Heart right ventricle (tissue), 16 donors: ENCODE results near the gene LDLR. TPM values are rescaled to one million over a fixed set of nuclear protein-coding genes. Genes with fewer than 3 reads are reported as not detected.

Experiments used
- ATAC-seq, 8 donors: fragments of 200-7000 bp; cut with Tn5 transposase; one replicate each; pipeline ENCODE4 v1.9.1; 2020; ENCODE audit warnings: mild to moderate bottlenecking in 8 of 8, moderate library complexity in 8 of 8, moderate number of reproducible peaks in 1 of 8
- DNase-seq, 2 donors: peaks; one replicate each; pipeline ENCODE4 v3.0.0-alpha.2; 2020
- H3K27ac ChIP-seq, 10 donors: fragments of 200-600 bp; sonication (generic) in 2 of 10; one replicate each; pipeline versions ENCODE4 v1.5.0 to v1.8.0; 2020 to 2022; ENCODE audit warnings: mild to moderate bottlenecking in 3 of 10
- H3K27me3 ChIP-seq, 7 donors: fragments of 200-600 bp; one replicate each; pipeline ENCODE4 v1.8.0; 2021 to 2022; ENCODE audit warnings: mild to moderate bottlenecking in 2 of 7
- H3K36me3 ChIP-seq, 9 donors: fragments of 200-600 bp; sonication (generic) in 1 of 9; one replicate each; pipeline versions ENCODE4 v1.5.0 to v1.8.0; 2020 to 2022; ENCODE audit warnings: mild to moderate bottlenecking in 2 of 9
- H3K4me1 ChIP-seq, 9 donors: fragments of 200-600 bp; sonication (generic) in 1 of 9; one replicate each; pipeline versions ENCODE4 v1.5.0 to v1.8.0; 2020 to 2022; ENCODE audit warnings: mild to moderate bottlenecking in 4 of 9
- H3K4me3 ChIP-seq, 10 donors: fragments of 200-600 bp; sonication (generic) in 2 of 10; one replicate each; pipeline versions ENCODE4 v1.5.0 to v1.8.0; 2020 to 2022; ENCODE audit warnings: mild to moderate bottlenecking in 7 of 10, moderate library complexity in 2 of 10
- H3K9me3 ChIP-seq, 11 donors: fragments of 200-600 bp in 10 of 11; sonication (generic) in 2 of 11; one replicate each; pipeline versions ENCODE4 v1.5.0 to v1.8.0; 2013 to 2022; ENCODE audit warnings: mild to moderate bottlenecking in 2 of 11, control low read depth in 1 of 11, moderate library complexity in 1 of 11
- CTCF ChIP-seq, 9 donors: fragments of 200-600 bp; sonication (generic) in 2 of 9; IDR thresholded peaks; one replicate each; pipeline versions ENCODE4 v1.5.0 to v1.8.0; 2021 to 2022; ENCODE audit warnings: antibody characterized with exemption in 9 of 9, mild to moderate bottlenecking in 5 of 9, moderate library complexity in 1 of 9
- WGBS, 2 donors: extraction: QIAGEN DNeasy Blood & Tissue Kit; methylation state at CpG; one replicate each; pipeline ENCODE4 v1.1.7; 2013; ENCODE audit warnings: inconsistent platforms in 1 of 2; 5-methylcytosine and 5-hydroxymethylcytosine counted together
- intact Hi-C, 10 donors: fragments of 100-400 bp; cut with DNase I; formaldehyde crosslinking; loops; one replicate each; pipeline versions ENCODE4 v1.11.1 to v1.14.2; 2022
- polyA plus RNA-seq, 2 donors: library from polyadenylated mRNA; stranded (reverse); fragments of 200-250 nt; gene quantifications; one replicate each; pipeline ENCODE4 v1.2.3, GENCODE V29; 2013
- total RNA-seq, 10 donors: library from RNA; stranded (reverse); fragmentation: NEBNext Ultra II Directional in 3 of 10; extraction: Animal tissue kit (Norgen Biotek cat#: 25700) in 3 of 10; gene quantifications; one replicate each; pipeline versions ENCODE4 v1.2.1 to v1.2.4, GENCODE V29; 2021 to 2023
- donor health status: Arrhythmogenic right ventricular cardiomyopathy.
- donor health status: ischemic (EF 13 %, LVEDD 7.1; RV severe dilation, severe dysfunction).
- donor health status: healthy with polysubstance abuse.
- donor health status: DM: no; HTN: yes; CAD: no.
- donor health status: DM: no; HTN: no; CAD: no.
- donor health status: ischemic (EF 25% LVEDD 6.9; RV normal size, moderate dysfunction).
- donor health status: ischemic (EF 25% LVEDD 5.7; RV mildly dilated, moderate dysfunction).
- donor health status: healthy.
- donor health status: DM: yes; HTN: yes; CAD: no.
- donor health status: Ischemic cardiomyopathy.
- donor health status: ischemic (EF 35%, LVEDD 5.7; RV mildly dilated, moderate dysfunction).
- donor health status: nonischemic (EF 11% LVEDD 7.7; RV severe dilation, severe dysfunction).
- donor health status: DM: yes; HTN: yes; CAD: no.
- donor health status: PGD.
- donor health status: ischemic (EF 29% LVEDD 5.4; RV normal size, mild dysfunction).
- donor health status: nonischemic (EF 23%, LVEDD 6.1; RV moderate dilation, normal function).

The LDLR gene
- total and polyA plus RNA-seq, 12 donors: 4.5 to 76.1 (median 16.4) TPM

- Histone ChIP-seq H3K27ac (no peak overlapping the region), H3K4me3 (no peak overlapping the region), H3K4me1 (peaks cover 0 to 20% (median 0%) of the 10 kb centered on the region in 9 donors), H3K9me3 (no peaks in the 10 kb centered on the region), H3K27me3 (no peaks in the 10 kb centered on the region), H3K36me3 (peaks cover 0 to 80% (median 8%) of the 10 kb centered on the region in 9 donors)
- intact Hi-C loops: no loop called here
- 70 to 71% methylated on average over 4 of the region's 4 CpGs for WGBS, 2 donors
- no peak for DNase-seq
- no peak for ATAC-seq
- no peak for TF ChIP-seq CTCF (IDR thresholded peaks at IDR 0.05)
Measured at GRCh38 chr19:11053817-11054195, 35.5 kb upstream of the LDLR start.

- no peak for ATAC-seq
- peaks cover 0 to 16% (median 0%) of the 10 kb centered on the region in 9 donors for H3K4me1 ChIP-seq
Measured at GRCh38 chr19:11054200-11054599, 35.1 kb upstream of the LDLR start.

GRCh38 chr19:11054628-11055027 is 34.6 kb upstream of the LDLR start:
- Histone ChIP-seq H3K9me3 (no peaks in the 10 kb centered on the region), H3K4me3 (no peak overlapping the region), H3K27me3 (no peaks in the 10 kb centered on the region), H3K36me3 (peaks cover 0 to 83% (median 8%) of the 10 kb centered on the region in 9 donors), H3K27ac (no peak overlapping the region), H3K4me1 (peaks cover 0 to 12% (median 0%) of the 10 kb centered on the region in 9 donors)
- no peak for TF ChIP-seq CTCF (IDR thresholded peaks at IDR 0.05)
- DNase-seq (no peak), ATAC-seq (no peak)
- WGBS, 2 donors: 91 to 93% methylated on average over 8 of the region's 8 CpGs
- intact Hi-C loops: no loop called here

More at GRCh38 chr19:11054200-11054599, 35.1 kb upstream of the LDLR start:
- no peak overlapping the region for H3K27ac ChIP-seq
- H3K4me3 ChIP-seq: no peak overlapping the region
- DNase-seq: no peak
- WGBS, 2 donors: 86 to 95% methylated on average over 8 of the region's 8 CpGs
- H3K36me3 ChIP-seq: peaks cover 0 to 83% (median 8%) of the 10 kb centered on the region in 9 donors
- no peaks in the 10 kb centered on the region for H3K27me3 ChIP-seq
- intact Hi-C loops: no loop called here
- no peak for TF ChIP-seq CTCF (IDR thresholded peaks at IDR 0.05)
- H3K9me3 ChIP-seq: no peaks in the 10 kb centered on the region

- 95% methylated on average over 34 of the region's 34 CpGs for WGBS, 2 donors
Measured at GRCh38 chr19:11058246-11059030, 30.8 kb upstream of the LDLR start.

More at GRCh38 chr19:11058246-11059030, 30.8 kb upstream of the LDLR start:
- H3K4me1 ChIP-seq: no peaks in the 10 kb centered on the region
- intact Hi-C loops: no loop called here
- no peak overlapping the region for H3K4me3 ChIP-seq
- H3K27ac ChIP-seq: no peak overlapping the region
- H3K36me3 ChIP-seq: peaks cover 0 to 95% (median 25%) of the 10 kb centered on the region in 9 donors
- DNase-seq (no peak), ATAC-seq (no peak)
- no peaks in the 10 kb centered on the region for H3K27me3 ChIP-seq
- no peak for TF ChIP-seq CTCF (IDR thresholded peaks at IDR 0.05)
- no peaks in the 10 kb centered on the region for H3K9me3 ChIP-seq
